KMS-11 (cell line): ENCODE results near the gene SH3BP2.

Source experiments
- H2AFZ ChIP-seq: fragments of 200-600 bp; sonication (generic); 2 replicates; pipeline ENCODE4 v1.6.1; 2016; ENCODE audit warnings: antibody characterized with exemption, mixed run types, low read depth
- H3K27ac ChIP-seq: fragments of 200-600 bp; sonication (generic); 2 replicates; pipeline ENCODE4 v1.6.1; 2016; ENCODE audit warnings: mild to moderate bottlenecking, mixed run types
- H3K27me3 ChIP-seq: fragments of 200-600 bp; sonication (generic); 2 replicates; pipeline ENCODE4 v1.6.1; 2017; ENCODE audit warnings: mild to moderate bottlenecking, low read depth, mixed run types, moderate library complexity; ENCODE audit not compliant: insufficient read depth
- H3K36me3 ChIP-seq: fragments of 200-600 bp; sonication (generic); 2 replicates; pipeline ENCODE4 v1.6.1; 2017; ENCODE audit warnings: mild to moderate bottlenecking, mixed run types; ENCODE audit not compliant: insufficient read depth
- H3K4me1 ChIP-seq: fragments of 200-600 bp; sonication (generic); 2 replicates; pipeline ENCODE4 v1.6.1; 2016; ENCODE audit warnings: mild to moderate bottlenecking, low read depth, mixed run types; ENCODE audit not compliant: poor library complexity, severe bottlenecking
- H3K4me2 ChIP-seq: fragments of 200-600 bp; sonication (generic); 2 replicates; pipeline ENCODE4 v1.7.0; 2016; ENCODE audit warnings: mild to moderate bottlenecking, mixed run types
- H3K4me3 ChIP-seq: fragments of 200-600 bp; sonication (generic); IDR thresholded peaks from 2 replicates; pipeline ENCODE4 v1.6.1; 2017; ENCODE audit warnings: low read depth, low read length, mixed read lengths; ENCODE audit not compliant: insufficient read depth
- H3K79me2 ChIP-seq: fragments of 200-600 bp; sonication (generic); 2 replicates; pipeline ENCODE4 v1.6.1; 2016; ENCODE audit warnings: low read depth, mixed run types; ENCODE audit not compliant: insufficient read depth
- H3K9ac ChIP-seq: fragments of 200-600 bp; sonication (generic); 2 replicates; pipeline ENCODE4 v1.6.1; 2016; ENCODE audit warnings: mild to moderate bottlenecking, mixed run types
- H4K20me1 ChIP-seq: fragments of 200-600 bp; sonication (generic); 2 replicates; pipeline ENCODE4 v1.6.1; 2016; ENCODE audit warnings: mild to moderate bottlenecking, mixed run types; ENCODE audit not compliant: insufficient read depth
- CTCF ChIP-seq: fragments of 200-600 bp; sonication (generic); conservative IDR thresholded peaks from 2 replicates; pipeline ENCODE4 v1.6.1; 2017; ENCODE audit warnings: low read depth, mild to moderate bottlenecking, antibody characterized with exemption, low read length, moderate library complexity, mixed read lengths

SH3BP2 gene

DNA sequence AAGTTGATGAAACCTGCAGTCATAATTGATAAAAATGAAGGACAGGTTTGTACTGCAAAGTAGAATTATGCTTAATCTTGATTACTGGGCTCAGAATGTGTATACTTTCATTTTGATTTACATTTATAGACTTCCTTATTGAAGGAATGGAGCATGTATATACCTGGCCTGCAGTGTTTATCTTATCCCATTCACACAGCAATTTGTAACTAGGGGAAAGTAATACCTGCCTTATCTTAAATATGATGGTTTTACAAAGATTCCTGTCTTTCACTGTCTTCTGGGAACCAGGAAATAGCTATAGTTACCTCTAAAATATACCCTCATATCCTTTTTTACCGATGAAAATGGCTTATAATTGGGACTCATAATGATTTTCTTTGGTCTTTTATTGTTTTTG is 80.4 kb downstream of the SH3BP2 start:
- no peaks in the 10 kb centered on the region for H4K20me1 ChIP-seq
- H3K27me3 ChIP-seq, result no peaks in the 10 kb centered on the region
- no peak overlapping the region for H3K4me3 ChIP-seq
- H3K4me1 ChIP-seq, result no peaks in the 10 kb centered on the region
- no peaks in the 10 kb centered on the region for H3K36me3 ChIP-seq
- no peaks in the 10 kb centered on the region; the same call in 1 of the 2 replicates for H3K79me2 ChIP-seq
- no peak overlapping the region for H3K4me2 ChIP-seq
- H3K9ac ChIP-seq, result no peak overlapping the region
- no peak overlapping the region for H3K27ac ChIP-seq
- H2AFZ ChIP-seq, result no peak overlapping the region
- TF ChIP-seq CTCF, result no peak

- Histone ChIP-seq H2AFZ (no peak overlapping the region), H4K20me1 (no peaks in the 10 kb centered on the region), H3K4me1 (no peaks in the 10 kb centered on the region), H3K4me2 (no peak overlapping the region), H3K27ac (no peak overlapping the region), H3K27me3 (no peaks in the 10 kb centered on the region), H3K4me3 (no peak overlapping the region), H3K9ac (no peak overlapping the region), H3K79me2 (no peaks in the 10 kb centered on the region; the same call in 1 of the 2 replicates), H3K36me3 (no peaks in the 10 kb centered on the region)
- TF ChIP-seq CTCF, result no peak
Measured at GRCh38 chr4:2874861-2875260, 82.0 kb downstream of the SH3BP2 start.

GRCh38 chr4:2875556-2875955 is 82.7 kb downstream of the SH3BP2 start:
- Histone ChIP-seq H3K9ac (no peak overlapping the region), H2AFZ (no peak overlapping the region), H3K36me3 (no peaks in the 10 kb centered on the region), H3K79me2 (no peaks in the 10 kb centered on the region; the same call in 1 of the 2 replicates), H4K20me1 (no peaks in the 10 kb centered on the region), H3K4me2 (no peak overlapping the region), H3K27ac (no peak overlapping the region), H3K27me3 (no peaks in the 10 kb centered on the region), H3K4me3 (no peak overlapping the region), H3K4me1 (no peaks in the 10 kb centered on the region)
- no peak for TF ChIP-seq CTCF

GRCh38 chr4:2878346-2878745 is 85.5 kb downstream of the SH3BP2 start:
- H3K27ac ChIP-seq, result no peak overlapping the region
- no peaks in the 10 kb centered on the region for H4K20me1 ChIP-seq
- TF ChIP-seq CTCF, result no peak
- no peaks in the 10 kb centered on the region for H3K27me3 ChIP-seq
- H3K4me2 ChIP-seq, result no peak overlapping the region
- H3K36me3 ChIP-seq, result no peaks in the 10 kb centered on the region
- no peak overlapping the region for H3K9ac ChIP-seq
- no peak overlapping the region for H3K4me3 ChIP-seq
- no peaks in the 10 kb centered on the region; the same call in 1 of the 2 replicates for H3K79me2 ChIP-seq
- no peaks in the 10 kb centered on the region for H3K4me1 ChIP-seq
- no peak overlapping the region for H2AFZ ChIP-seq
